Subcutaneous adipose tissue (tissue), 4 donors: ENCODE results near the gene PUS1. TPM values are rescaled to one million over a fixed set of nuclear protein-coding genes. Genes with fewer than 3 reads are reported as not detected.

Experiments used
- CTCF ChIP-seq: fragments of 450-650 bp; IDR thresholded peaks from one replicate; pipeline ENCODE4 v1.5.1; 2016; ENCODE audit warnings: low read depth, mild to moderate bottlenecking, control low read depth, antibody characterized with exemption, moderate library complexity
- total RNA-seq, 4 donors: library from RNA; depleted of rRNA; stranded (reverse); fragments of >200 nt; gene quantifications; one replicate each; pipeline ENCODE4 v1.1.0, GENCODE V29; 2016

The PUS1 gene
- total RNA-seq, 4 donors from 2014 or later: 8.2 to 23.4 (median 14.8) TPM

- TF ChIP-seq CTCF: no peak
These were observed 13.3 kb upstream of the PUS1 start for GRCh38 chr12:131915823-131916222.

DNA sequence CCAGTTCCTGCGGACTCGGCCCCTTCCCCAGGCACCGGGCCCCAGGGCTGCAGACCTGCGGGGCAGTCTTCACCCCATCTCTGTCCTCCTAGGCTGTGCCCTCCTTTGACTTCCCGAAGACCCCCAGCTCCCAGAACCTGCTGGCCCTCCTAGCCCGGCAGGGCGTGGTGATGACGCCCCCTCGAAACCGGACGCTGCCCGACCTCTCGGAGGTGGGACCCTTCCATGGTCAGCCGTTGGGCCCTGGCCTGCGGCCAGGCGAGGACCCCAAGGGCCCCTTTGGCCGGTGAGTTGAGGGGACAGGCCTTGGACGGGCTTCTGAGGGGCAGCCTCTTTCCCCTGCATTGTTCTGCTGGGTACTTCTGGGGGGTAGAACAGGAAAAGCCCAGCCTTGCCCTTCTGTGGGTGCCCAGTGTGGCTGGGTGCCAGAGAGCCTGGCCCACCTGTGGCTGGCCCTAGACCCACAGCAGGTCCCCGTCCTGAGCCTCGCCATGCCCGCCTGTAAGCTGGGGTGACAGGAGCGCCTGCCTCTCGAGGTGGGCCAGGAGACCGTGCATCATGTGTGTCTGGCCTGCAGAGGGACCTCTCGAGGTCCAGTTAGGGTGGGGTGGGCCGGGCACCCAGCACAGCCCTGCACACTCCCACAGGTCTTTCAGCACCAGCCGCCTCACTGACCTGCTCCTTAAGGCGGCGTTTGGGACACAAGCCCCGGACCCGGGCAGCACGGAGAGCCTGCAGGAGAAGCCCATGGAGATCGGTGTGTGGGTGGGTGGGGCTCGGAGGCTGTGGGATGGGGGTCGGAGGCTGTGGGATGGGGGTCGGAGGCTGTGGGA, 12.6 kb upstream of the PUS1 start:
- no peak for TF ChIP-seq CTCF

DNA sequence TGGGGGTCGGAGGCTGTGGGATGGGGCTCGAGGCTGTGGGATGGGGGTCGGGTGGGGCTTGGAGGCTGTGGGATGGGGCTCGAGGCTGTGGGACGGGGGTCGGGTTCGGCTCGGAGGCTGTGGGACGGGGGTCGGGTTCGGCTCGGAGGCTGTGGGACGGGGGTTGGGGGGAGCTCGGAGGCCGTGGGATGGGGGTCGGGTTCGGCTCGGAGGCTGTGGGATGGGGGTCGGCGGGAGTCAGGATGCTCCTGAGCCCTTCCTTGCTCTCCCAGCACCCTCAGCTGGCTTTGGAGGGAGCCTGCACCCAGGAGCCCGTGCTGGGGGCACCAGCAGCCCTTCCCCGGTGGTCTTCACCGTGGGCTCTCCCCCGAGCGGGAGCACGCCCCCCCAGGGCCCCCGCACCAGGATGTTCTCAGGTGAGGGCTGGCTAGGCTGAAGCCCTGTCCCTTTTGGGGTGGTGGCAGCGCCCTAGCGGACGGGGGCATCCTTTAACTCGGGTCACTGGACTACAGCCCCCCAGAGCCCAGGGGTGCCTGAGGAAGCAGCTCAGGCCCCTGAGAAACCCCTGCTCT, 11.9 kb upstream of the PUS1 start:
- no peak for TF ChIP-seq CTCF

GRCh38 chr12:131917711-131918306, 11.3 kb upstream of the PUS1 start:
- TF ChIP-seq CTCF: no peak

GRCh38 chr12:131918311-131919050, 10.6 kb upstream of the PUS1 start:
- TF ChIP-seq CTCF: no peak

DNA sequence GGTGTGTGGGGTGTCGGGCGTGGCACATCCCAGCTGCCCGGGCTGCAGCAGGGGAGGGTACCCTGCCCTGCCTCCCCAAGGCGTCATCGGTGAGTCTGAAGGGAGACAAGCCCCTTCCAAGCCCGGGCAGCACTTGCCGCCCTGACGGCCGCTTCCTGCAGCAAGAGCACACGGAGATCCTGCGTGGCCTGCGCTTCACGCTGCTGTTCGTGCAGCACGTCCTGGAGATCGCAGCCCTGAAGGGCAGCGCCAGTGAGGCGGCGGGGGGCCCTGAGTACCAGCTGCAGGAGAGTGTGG, 10.1 kb upstream of the PUS1 start:
- TF ChIP-seq CTCF: no peak
